Medulla oblongata (tissue), 1 donor: ENCODE results near the gene VPS72.
A peak's percentile ranks its signal among the peaks of the same experiment; 100 is the strongest.
"Not testable (repeated sequence)": the region's sequence is repeated elsewhere in the genome, so short reads cannot be mapped to it uniquely, and the experiment has no call there.

ENCODE experiments used
- DNase-seq: peaks from one replicate; pipeline ENCODE4 v3.0.0-alpha.2; 2015; ENCODE audit errors: extremely low spot score

VPS72 gene

GRCh38 chr1:151189637-151190445 lies at the start of gene VPS72:
TSS of gene VPS72 (minus strand) at chr1:151190197. CDS start at chr1:151190121, 76 bp downstream.
- DNase-seq, result peak; percentile 91

GRCh38 chr1:151238467-151238739 lies 48.4 kb upstream of the VPS72 start:
- no peak for DNase-seq

- DNase-seq, result no peak
Observed at GRCh38 chr1:151237678-151238466, 47.9 kb upstream of the VPS72 start.

GRCh38 chr1:151235235-151235634 lies 45.2 kb upstream of the VPS72 start:
- DNase-seq, result no peak

GRCh38 chr1:151222130-151222529 lies 32.1 kb upstream of the VPS72 start:
- DNase-seq, result no peak

- no peak for DNase-seq
Observed at GRCh38 chr1:151221616-151222015, 31.6 kb upstream of the VPS72 start.

GRCh38 chr1:151213560-151213959 lies 23.6 kb upstream of the VPS72 start:
- DNase-seq, result no peak

GRCh38 chr1:151211972-151212705 lies 22.1 kb upstream of the VPS72 start:
- DNase-seq, result no peak

GRCh38 chr1:151210830-151211229 lies 20.8 kb upstream of the VPS72 start:
- DNase-seq, result no peak

GRCh38 chr1:151205381-151205965 lies 15.5 kb upstream of the VPS72 start:
- not testable (repeated sequence) for DNase-seq

GRCh38 chr1:151199873-151200581 lies 10.0 kb upstream of the VPS72 start:
- DNase-seq, result no peak

GRCh38 chr1:151198254-151199127 lies 8.5 kb upstream of the VPS72 start, which contains the start of gene PIP5K1A:
TSS of gene PIP5K1A (plus strand) at chr1:151198552. CDS start at chr1:151198997, 445 bp downstream.
- DNase-seq, result peak; percentile 99

GRCh38 chr1:151197863-151198253 lies 7.9 kb upstream of the VPS72 start:
- DNase-seq, result no peak

- DNase-seq, result peak; percentile 93
Observed at GRCh38 chr1:151196292-151196800, 6.3 kb upstream of the VPS72 start.

GRCh38 chr1:151194894-151195594 lies 5.0 kb upstream of the VPS72 start:
- DNase-seq, result not testable (repeated sequence)

- no peak for DNase-seq
Observed at GRCh38 chr1:151193856-151194255, 3.9 kb upstream of the VPS72 start.

- DNase-seq, result no peak
Observed at GRCh38 chr1:151193304-151193703, 3.3 kb upstream of the VPS72 start.

- DNase-seq, result no peak
Observed at GRCh38 chr1:151192047-151192446, 2.0 kb upstream of the VPS72 start.

- DNase-seq, result not testable (repeated sequence)
Observed at GRCh38 chr1:151188667-151189066, 1.3 kb downstream of the VPS72 start.
